HEK293 (cell line): ENCODE measurements around the gene SLC38A10.
A peak's percentile ranks its signal among the peaks of the same experiment; 100 is the strongest.

Source experiments
- CTCF ChIA-PET: fragments of 350-600 bp; formaldehyde crosslinking; extraction: SDS; loops from one replicate; lab custom pipeline; 2021; ENCODE audit warnings: antibody characterized with exemption; lab: Yijun Ruan, JAX
- POLR2A ChIA-PET: fragments of 300-600 bp; formaldehyde crosslinking; extraction: SDS; loops from one replicate; lab custom pipeline; 2020; ENCODE audit warnings: antibody characterized with exemption, inconsistent platforms; lab: Yijun Ruan, JAX
- H3K27ac ChIP-seq: fragments of 200-500 bp; sonication (Bioruptor generic); 2 replicates; pipeline ENCODE4 v1.5.1; 2014; ENCODE audit warnings: low read depth, low read length, control low read depth, inconsistent platforms; ENCODE audit errors: extremely low read depth
- H3K36me3 ChIP-seq, 2 experiments: fragments of 200-500 bp in 1 of 2; sonication (Bioruptor generic) in 1 of 2; 1 replicate in 1 of 2; 2 replicates in 1 of 2; pipeline ENCODE4 v1.5.1; 2014 to 2017; ENCODE audit warnings: inconsistent platforms in 2 of 2, low read length in 2 of 2; ENCODE audit not compliant: control insufficient read depth in 2 of 2, insufficient read depth in 1 of 2
- H3K4me1 ChIP-seq: fragments of 200-500 bp; sonication (Bioruptor generic); 2 replicates; pipeline ENCODE4 v1.5.1; 2014; ENCODE audit warnings: mild to moderate bottlenecking, low read length, inconsistent platforms; ENCODE audit not compliant: control insufficient read depth, insufficient read depth
- H3K4me3 ChIP-seq: 2 replicates; pipeline ENCODE4 v1.5.1; 2011; ENCODE audit warnings: low read depth, mild to moderate bottlenecking, control low read depth, low read length, moderate library complexity
- H3K9me3 ChIP-seq: fragments of 200-500 bp; sonication (Bioruptor generic); 2 replicates; pipeline ENCODE4 v1.5.1; 2014; ENCODE audit warnings: low read depth, low read length, inconsistent platforms; ENCODE audit not compliant: control insufficient read depth, insufficient read depth
- GLIS2 ChIP-seq: fragments of 450-650 bp; formaldehyde crosslinking; IDR thresholded peaks from 2 replicates; pipeline ENCODE4 v1.5.1; 2016; ENCODE audit warnings: missing biosample characterization, missing genetic modification characterization
- KLF9 ChIP-seq: fragments of 450-650 bp; formaldehyde crosslinking; IDR thresholded peaks from 2 replicates; pipeline ENCODE4 v1.5.1; 2016; ENCODE audit warnings: missing biosample characterization, missing genetic modification characterization, low read depth
- SETDB1 ChIP-seq: IDR thresholded peaks from one replicate; pipeline ENCODE4 v1.6.1; 2017; ENCODE audit warnings: mild to moderate bottlenecking, low read length, moderate library complexity, mixed read lengths; ENCODE audit not compliant: insufficient read length
- SP2 ChIP-seq: fragments of 450-650 bp; formaldehyde crosslinking; IDR thresholded peaks from 2 replicates; pipeline ENCODE4 v1.5.1; 2016; ENCODE audit warnings: missing biosample characterization, missing genetic modification characterization
- SP7 ChIP-seq: fragments of 450-650 bp; formaldehyde crosslinking; IDR thresholded peaks from 2 replicates; pipeline ENCODE4 v1.5.1; 2016; ENCODE audit warnings: missing biosample characterization, missing genetic modification characterization
- YY1 ChIP-seq: fragments of 450-650 bp; formaldehyde crosslinking; IDR thresholded peaks from 2 replicates; pipeline ENCODE4 v1.5.1; 2018; ENCODE audit warnings: missing biosample characterization, missing genetic modification characterization
- ZBTB10 ChIP-seq: fragments of 450-650 bp; formaldehyde crosslinking; IDR thresholded peaks from 2 replicates; pipeline ENCODE4 v1.5.1; 2016; ENCODE audit warnings: missing biosample characterization, missing genetic modification characterization
- ZBTB11 ChIP-seq: fragments of 450-650 bp; formaldehyde crosslinking; conservative IDR thresholded peaks from 2 replicates; pipeline ENCODE4 v1.5.1; 2016; ENCODE audit warnings: low read depth, missing biosample characterization, missing genetic modification characterization
- ZBTB48 ChIP-seq: fragments of 450-650 bp; formaldehyde crosslinking; IDR thresholded peaks from 2 replicates; pipeline ENCODE4 v1.5.1; 2016; ENCODE audit warnings: missing biosample characterization, missing genetic modification characterization
- ZBTB7A ChIP-seq: fragments of 450-650 bp; formaldehyde crosslinking; IDR thresholded peaks from 2 replicates; pipeline ENCODE4 v1.5.1; 2016; ENCODE audit warnings: low read depth, missing biosample characterization, missing genetic modification characterization
- ZFHX2 ChIP-seq: fragments of 450-650 bp; formaldehyde crosslinking; conservative IDR thresholded peaks from 2 replicates; pipeline ENCODE4 v1.5.1; 2016; ENCODE audit warnings: missing biosample characterization, missing genetic modification characterization
- ZNF202 ChIP-seq: fragments of 450-650 bp; formaldehyde crosslinking; IDR thresholded peaks from 2 replicates; pipeline ENCODE4 v1.5.1; 2016; ENCODE audit warnings: missing biosample characterization, missing genetic modification characterization, borderline replicate concordance
- ZNF335 ChIP-seq: fragments of 450-650 bp; formaldehyde crosslinking; conservative IDR thresholded peaks from 2 replicates; pipeline ENCODE4 v1.5.1; 2016; ENCODE audit warnings: missing biosample characterization, missing genetic modification characterization
- ZNF501 ChIP-seq: fragments of 450-650 bp; formaldehyde crosslinking; IDR thresholded peaks from 2 replicates; pipeline ENCODE4 v1.5.1; 2016; ENCODE audit warnings: missing biosample characterization, missing genetic modification characterization
- ZNF580 ChIP-seq: fragments of 450-650 bp; formaldehyde crosslinking; IDR thresholded peaks from 2 replicates; pipeline ENCODE4 v1.5.1; 2016; ENCODE audit warnings: missing biosample characterization, missing genetic modification characterization
- ZNF596 ChIP-seq: fragments of 450-650 bp; IDR thresholded peaks from 2 replicates; pipeline ENCODE4 v1.5.0; 2018; ENCODE audit warnings: missing biosample characterization, mild to moderate bottlenecking, missing genetic modification characterization, moderate library complexity
- ZNF621 ChIP-seq: fragments of 450-650 bp; formaldehyde crosslinking; IDR thresholded peaks from 2 replicates; pipeline ENCODE4 v1.5.1; 2017; ENCODE audit warnings: missing biosample characterization, missing genetic modification characterization
- ZNF623 ChIP-seq: fragments of 450-650 bp; formaldehyde crosslinking; IDR thresholded peaks from 2 replicates; pipeline ENCODE4 v1.5.1; 2016; ENCODE audit warnings: missing biosample characterization, missing genetic modification characterization
- ZNF677 ChIP-seq: fragments of 450-650 bp; IDR thresholded peaks from 2 replicates; pipeline ENCODE4 v1.5.0; 2018; ENCODE audit warnings: missing biosample characterization, mild to moderate bottlenecking, missing genetic modification characterization, moderate library complexity
- TF ChIP-seq, protein P1 (sequence below): fragments of 450-650 bp; formaldehyde crosslinking; optimal IDR thresholded peaks from 2 replicates; pipeline ENCODE3; 2016; ENCODE audit warnings: missing biosample characterization, mild to moderate bottlenecking, missing genetic modification characterization
- TF ChIP-seq, protein P2 (sequence below): fragments of 450-650 bp; formaldehyde crosslinking; IDR thresholded peaks from 2 replicates; pipeline ENCODE4 v1.5.1; 2016; ENCODE audit warnings: missing biosample characterization, missing genetic modification characterization
- TF ChIP-seq, protein P3 (sequence below): fragments of 450-650 bp; formaldehyde crosslinking; IDR thresholded peaks from 2 replicates; pipeline ENCODE4 v1.5.1; 2016; ENCODE audit warnings: missing biosample characterization, missing genetic modification characterization
- TF ChIP-seq, protein P4 (sequence below): IDR thresholded peaks from 2 replicates; pipeline ENCODE4 v1.6.1; 2011; ENCODE audit warnings: mild to moderate bottlenecking, low read depth, low read length, borderline replicate concordance

The SLC38A10 gene

GRCh38 chr17:81295031-81295675 is at the start of gene SLC38A10:
Gene SLC38A10 (minus strand): TSS chr17:81295307. CDS start chr17:81294921, 386 bp downstream.
- Histone ChIP-seq H3K4me3 (peak within 1 kb of the TSS; percentile 85), H3K4me1 (peaks cover 2% of the 10 kb centered on the region; the same call in 1 of the 2 replicates), H3K9me3 (no peaks in the 10 kb centered on the region), H3K27ac (peak within 1 kb of the TSS; percentile 39), H3K36me3 (peaks cover 3 to 8% of the 10 kb centered on the region in 2 experiments; a peak in 2 of 3 replicates)
- ChIA-PET POLR2A (interaction anchor here (0.6 to 1.9 kb wide), 21 partner anchors 10 to 305 kb away, joined by 3 to 20 read pairs (median 5); partner anchors contain the start of genes ACTG1 and BAHCC1), CTCF (interaction anchor here (0.6 to 1.7 kb wide), 9 partner anchors 11 to 226 kb away, joined by 3 to 12 read pairs (median 4); no protein-coding TSS in a partner anchor)
- TF ChIP-seq SETDB1 = no peak
- TF ChIP-seq, protein P1, sequence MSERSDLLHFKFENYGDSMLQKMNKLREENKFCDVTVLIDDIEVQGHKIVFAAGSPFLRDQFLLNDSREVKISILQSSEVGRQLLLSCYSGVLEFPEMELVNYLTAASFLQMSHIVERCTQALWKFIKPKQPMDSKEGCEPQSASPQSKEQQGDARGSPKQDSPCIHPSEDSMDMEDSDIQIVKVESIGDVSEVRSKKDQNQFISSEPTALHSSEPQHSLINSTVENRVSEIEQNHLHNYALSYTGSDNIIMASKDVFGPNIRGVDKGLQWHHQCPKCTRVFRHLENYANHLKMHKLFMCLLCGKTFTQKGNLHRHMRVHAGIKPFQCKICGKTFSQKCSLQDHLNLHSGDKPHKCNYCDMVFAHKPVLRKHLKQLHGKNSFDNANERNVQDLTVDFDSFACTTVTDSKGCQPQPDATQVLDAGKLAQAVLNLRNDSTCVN (tag by site-specific recombination) = peak; percentile 66
- TF ChIP-seq ZNF202 (tag by site-specific recombination) = no peak
- peak; percentile 55; the same call in 1 of the 2 replicates for TF ChIP-seq KLF9 (tag by site-specific recombination)
- no peak for TF ChIP-seq ZNF621 (tag by site-specific recombination)
- 0 out of 2 replicates have a peak, but pooled peaks have one; percentile 24 for TF ChIP-seq ZNF677 (tag by site-specific recombination)
- TF ChIP-seq, protein P2, sequence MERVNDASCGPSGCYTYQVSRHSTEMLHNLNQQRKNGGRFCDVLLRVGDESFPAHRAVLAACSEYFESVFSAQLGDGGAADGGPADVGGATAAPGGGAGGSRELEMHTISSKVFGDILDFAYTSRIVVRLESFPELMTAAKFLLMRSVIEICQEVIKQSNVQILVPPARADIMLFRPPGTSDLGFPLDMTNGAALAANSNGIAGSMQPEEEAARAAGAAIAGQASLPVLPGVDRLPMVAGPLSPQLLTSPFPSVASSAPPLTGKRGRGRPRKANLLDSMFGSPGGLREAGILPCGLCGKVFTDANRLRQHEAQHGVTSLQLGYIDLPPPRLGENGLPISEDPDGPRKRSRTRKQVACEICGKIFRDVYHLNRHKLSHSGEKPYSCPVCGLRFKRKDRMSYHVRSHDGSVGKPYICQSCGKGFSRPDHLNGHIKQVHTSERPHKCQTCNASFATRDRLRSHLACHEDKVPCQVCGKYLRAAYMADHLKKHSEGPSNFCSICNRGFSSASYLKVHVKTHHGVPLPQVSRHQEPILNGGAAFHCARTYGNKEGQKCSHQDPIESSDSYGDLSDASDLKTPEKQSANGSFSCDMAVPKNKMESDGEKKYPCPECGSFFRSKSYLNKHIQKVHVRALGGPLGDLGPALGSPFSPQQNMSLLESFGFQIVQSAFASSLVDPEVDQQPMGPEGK (tag by site-specific recombination) = 0 out of 2 replicates have a peak, but pooled peaks have one; percentile 0
- TF ChIP-seq, protein P3, sequence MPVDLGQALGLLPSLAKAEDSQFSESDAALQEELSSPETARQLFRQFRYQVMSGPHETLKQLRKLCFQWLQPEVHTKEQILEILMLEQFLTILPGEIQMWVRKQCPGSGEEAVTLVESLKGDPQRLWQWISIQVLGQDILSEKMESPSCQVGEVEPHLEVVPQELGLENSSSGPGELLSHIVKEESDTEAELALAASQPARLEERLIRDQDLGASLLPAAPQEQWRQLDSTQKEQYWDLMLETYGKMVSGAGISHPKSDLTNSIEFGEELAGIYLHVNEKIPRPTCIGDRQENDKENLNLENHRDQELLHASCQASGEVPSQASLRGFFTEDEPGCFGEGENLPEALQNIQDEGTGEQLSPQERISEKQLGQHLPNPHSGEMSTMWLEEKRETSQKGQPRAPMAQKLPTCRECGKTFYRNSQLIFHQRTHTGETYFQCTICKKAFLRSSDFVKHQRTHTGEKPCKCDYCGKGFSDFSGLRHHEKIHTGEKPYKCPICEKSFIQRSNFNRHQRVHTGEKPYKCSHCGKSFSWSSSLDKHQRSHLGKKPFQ (tag by site-specific recombination) = peak; percentile 55; the same call in 1 of the 2 replicates
- 0 out of 2 replicates have a peak, but pooled peaks have one; percentile 21 for TF ChIP-seq ZNF596
- peak; percentile 81 for TF ChIP-seq ZBTB7A (tag by site-specific recombination)
- TF ChIP-seq, protein P4, sequence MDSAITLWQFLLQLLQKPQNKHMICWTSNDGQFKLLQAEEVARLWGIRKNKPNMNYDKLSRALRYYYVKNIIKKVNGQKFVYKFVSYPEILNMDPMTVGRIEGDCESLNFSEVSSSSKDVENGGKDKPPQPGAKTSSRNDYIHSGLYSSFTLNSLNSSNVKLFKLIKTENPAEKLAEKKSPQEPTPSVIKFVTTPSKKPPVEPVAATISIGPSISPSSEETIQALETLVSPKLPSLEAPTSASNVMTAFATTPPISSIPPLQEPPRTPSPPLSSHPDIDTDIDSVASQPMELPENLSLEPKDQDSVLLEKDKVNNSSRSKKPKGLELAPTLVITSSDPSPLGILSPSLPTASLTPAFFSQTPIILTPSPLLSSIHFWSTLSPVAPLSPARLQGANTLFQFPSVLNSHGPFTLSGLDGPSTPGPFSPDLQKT = peak; percentile 81; the same call in 1 of the 2 replicates
- peak; percentile 35; the same call in 1 of the 2 replicates for TF ChIP-seq ZBTB48 (tag by site-specific recombination)
- peak; percentile 91 for TF ChIP-seq ZBTB11
- TF ChIP-seq SP7 (tag by site-specific recombination) = peak; percentile 10; the same call in 1 of the 2 replicates
- TF ChIP-seq ZNF335 (tag by site-specific recombination) = peak; percentile 78
- 0 out of 2 replicates have a peak, but pooled peaks have one; percentile 34 for TF ChIP-seq ZBTB10 (tag by site-specific recombination)
- no peak for TF ChIP-seq ZNF623 (tag by site-specific recombination)
- TF ChIP-seq ZFHX2 (tag by site-specific recombination) = peak; percentile 58; the same call in 1 of the 2 replicates
- TF ChIP-seq ZNF501 = peak; percentile 22; the same call in 1 of the 2 replicates
- peak; percentile 76 for TF ChIP-seq GLIS2 (tag by site-specific recombination)
- peak; percentile 55 for TF ChIP-seq ZNF580
- peak; percentile 97 for TF ChIP-seq SP2 (tag by site-specific recombination)
- TF ChIP-seq YY1 (tag by site-specific recombination) = 0 out of 2 replicates have a peak, but pooled peaks have one; percentile 21
